ENCODE results near the gene STK16.

- TF ChIP-seq CEBPB (IDR thresholded peaks at IDR 0.05) (no peak), RAD21 (IDR thresholded peaks at IDR 0.05; ENCODE audit: low read depth) (no peak), EGR1 (IDR thresholded peaks at IDR 0.05) (no peak), EP300 (IDR thresholded peaks at IDR 0.05; ENCODE audit: borderline replicate concordance) (no peak)
Measured at GRCh38 chr2:219225350-219225749, 19.9 kb upstream of the STK16 start.
